K562 (cell line): ENCODE results near the gene SHF. TPM values are rescaled to one million over a fixed set of nuclear protein-coding genes. Genes with fewer than 3 reads are reported as not detected.

Experiments used
- ATF1 ChIP-seq, 2 experiments: fragments of 450-650 bp in 1 of 2; IDR thresholded peaks; 2 replicates each; pipeline ENCODE4 v1.6.1; 2016; ENCODE audit warnings: missing compliant biosample characterization in 1 of 2, missing genetic modification characterization in 1 of 2
- CBFA2T3 ChIP-seq: fragments of 450-650 bp; IDR thresholded peaks from 2 replicates; pipeline ENCODE4 v1.6.1; 2017
- FOXM1 ChIP-seq, 2 experiments: fragments of 450-650 bp in 1 of 2; sonication (generic) in 1 of 2; formaldehyde crosslinking in 1 of 2; IDR thresholded peaks; 2 replicates each; pipeline versions ENCODE4 v1.6.1 to v1.9.0; 2017 to 2022; ENCODE audit warnings: low read depth in 2 of 2, mild to moderate bottlenecking in 2 of 2, missing genetic modification reagents in 1 of 2, moderate library complexity in 1 of 2
- KDM1A ChIP-seq, 2 experiments: fragments of 450-650 bp; IDR thresholded peaks; 2 replicates each; pipeline ENCODE4 v1.6.1; 2016; ENCODE audit warnings: mild to moderate bottlenecking in 2 of 2
- MAFG ChIP-seq: fragments of 450-650 bp; conservative IDR thresholded peaks from 2 replicates; pipeline ENCODE4 v1.6.1; 2016; ENCODE audit warnings: missing genetic modification characterization, missing compliant biosample characterization
- SOX6 ChIP-seq: fragments of 450-650 bp; IDR thresholded peaks from 2 replicates; pipeline ENCODE4 v1.6.1; 2014; ENCODE audit warnings: mild to moderate bottlenecking
- SRSF7 ChIP-seq: fragments of 200-400 bp; formaldehyde crosslinking; optimal IDR thresholded peaks from 2 replicates; pipeline ENCODE3; 2017; ENCODE audit warnings: mild to moderate bottlenecking, low read depth, low read length
- TAF7 ChIP-seq: fragments of 450-650 bp; IDR thresholded peaks from 2 replicates; pipeline ENCODE4 v1.6.1; 2016; ENCODE audit warnings: missing genetic modification characterization, missing compliant biosample characterization
- ZC3H11A ChIP-seq: IDR thresholded peaks from 2 replicates; pipeline ENCODE4 v1.6.1; 2012; ENCODE audit warnings: low read depth, low read length, improper control_type of control experiment
- ZNF347 ChIP-seq: fragments of 450-650 bp; formaldehyde crosslinking; IDR thresholded peaks from 2 replicates; pipeline ENCODE4 v1.4.0; 2020; ENCODE audit warnings: low read depth, mild to moderate bottlenecking, moderate library complexity
- ZNF707 ChIP-seq: fragments of 250-450 bp; sonication (Bioruptor Pico); conservative IDR thresholded peaks from 2 replicates; pipeline ENCODE4 v1.8.0; 2022; ENCODE audit warnings: inconsistent platforms, mild to moderate bottlenecking, moderate library complexity
- polyA plus RNA-seq, 8 experiments: library from polyadenylated mRNA; depleted of rRNA in 4 of 8; stranded (reverse) in 5 of 8; unstranded in 3 of 8; fragments of >200 nt; fragmentation: Nextera tagmentation in 2 of 8; fragmentation: Illumina TruSeq in 1 of 8; extraction: Ambion mirVana in 2 of 8; extraction: Trizol in 1 of 8; gene quantifications; 2 replicates each; pipeline versions ENCODE4 v1.2.1 to v1.2.3, GENCODE V29; 2011 to 2014; ENCODE audit warnings: inconsistent platforms in 1 of 8, missing spikeins in 1 of 8
- total RNA-seq, 7 experiments: library from RNA; depleted of rRNA in 6 of 7; stranded (reverse); fragments of >200 nt in 6 of 7; fragmentation: Illumina TruSeq in 2 of 7; extraction: Trizol in 2 of 7; gene quantifications; 2 replicates each; pipeline versions ENCODE4 v1.2.1 to v1.2.3, GENCODE V29; 2011 to 2021; ENCODE audit warnings: low replicate concordance in 1 of 7
- TF ChIP-seq, protein P1 (sequence below), 2 experiments: fragments of 450-650 bp in 1 of 2; sonication (generic) in 1 of 2; formaldehyde crosslinking in 1 of 2; IDR thresholded peaks in 1 of 2; conservative IDR thresholded peaks in 1 of 2; 2 replicates each; pipeline versions ENCODE4 v1.6.1 to v1.8.1; 2016 to 2023; ENCODE audit warnings: mild to moderate bottlenecking in 2 of 2, moderate library complexity in 2 of 2, inconsistent platforms in 1 of 2, missing genetic modification reagents in 1 of 2
- TF ChIP-seq, protein P2 (sequence below): sonication (generic); formaldehyde crosslinking; IDR thresholded peaks from 2 replicates; pipeline ENCODE4 v1.8.1; 2023; ENCODE audit warnings: mild to moderate bottlenecking, missing genetic modification reagents, moderate library complexity
- TF ChIP-seq, protein P3 (sequence below): sonication (generic); formaldehyde crosslinking; IDR thresholded peaks from 2 replicates; pipeline ENCODE4 v1.8.1; 2023; ENCODE audit warnings: missing genetic modification reagents, mild to moderate bottlenecking, borderline replicate concordance
- TF ChIP-seq, protein P4 (sequence below): fragments of 450-650 bp; conservative IDR thresholded peaks from 2 replicates; pipeline ENCODE4 v1.6.1; 2016; ENCODE audit warnings: missing genetic modification characterization, low read depth, mild to moderate bottlenecking, missing compliant biosample characterization, moderate library complexity
- TF ChIP-seq, protein P5 (sequence below): sonication (generic); formaldehyde crosslinking; IDR thresholded peaks from 2 replicates; pipeline ENCODE4 v1.5.0; 2020; ENCODE audit warnings: missing genetic modification reagents

Gene SHF
- total and polyA plus RNA-seq, 9 of the 15 experiments (the other 6 are each of a cell fraction or from before 2014, with no cell fraction given): 0.51 to 2.2 (median 0.85) TPM; not detected in 2

DNA sequence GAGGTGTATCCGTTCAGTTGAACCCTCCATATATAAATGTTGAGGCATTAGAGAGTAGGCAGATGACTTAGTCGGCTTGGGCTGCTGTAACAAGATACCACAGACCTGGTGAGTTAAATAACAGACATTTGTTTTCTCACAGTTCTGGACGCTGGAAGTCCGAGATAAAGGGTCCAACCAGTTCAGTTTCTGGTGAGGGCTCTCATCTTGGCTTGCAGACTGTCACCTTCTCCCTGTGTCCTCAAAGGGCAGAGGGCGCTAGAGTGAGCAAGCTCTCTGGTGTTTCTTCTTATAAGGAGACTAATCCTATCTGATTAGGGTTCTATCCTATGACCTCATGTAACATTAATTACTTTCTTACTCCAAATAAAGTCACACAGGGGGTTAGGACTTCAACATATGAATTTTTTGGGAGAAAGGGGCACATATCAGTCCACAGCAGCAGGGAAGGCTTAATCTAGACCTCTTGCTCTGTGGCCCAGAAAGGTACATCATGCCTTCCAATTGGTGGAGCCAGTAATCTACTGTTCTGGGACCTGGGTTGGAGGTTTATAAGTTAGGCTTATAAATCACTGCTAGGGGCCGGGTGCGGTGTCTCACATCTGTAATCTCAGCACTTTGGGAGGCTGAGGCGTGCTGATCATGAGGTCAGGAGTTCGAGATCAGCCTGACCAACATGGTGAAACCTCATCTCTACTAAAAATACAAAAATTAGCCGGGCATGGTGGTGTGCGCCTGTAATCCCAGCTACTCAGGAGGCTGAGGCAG lies 37.9 kb upstream of the SHF start (continued):
- no peak for TF ChIP-seq TAF7
- no peak for TF ChIP-seq MAFG
- TF ChIP-seq, protein P1, sequence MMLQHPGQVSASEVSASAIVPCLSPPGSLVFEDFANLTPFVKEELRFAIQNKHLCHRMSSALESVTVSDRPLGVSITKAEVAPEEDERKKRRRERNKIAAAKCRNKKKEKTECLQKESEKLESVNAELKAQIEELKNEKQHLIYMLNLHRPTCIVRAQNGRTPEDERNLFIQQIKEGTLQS (IDR thresholded peaks at IDR 0.05): no peak
- TF ChIP-seq, protein P1 (CRISPR knock-in tag; conservative IDR thresholded peaks at IDR 0.05): no peak
- TF ChIP-seq, protein P2, sequence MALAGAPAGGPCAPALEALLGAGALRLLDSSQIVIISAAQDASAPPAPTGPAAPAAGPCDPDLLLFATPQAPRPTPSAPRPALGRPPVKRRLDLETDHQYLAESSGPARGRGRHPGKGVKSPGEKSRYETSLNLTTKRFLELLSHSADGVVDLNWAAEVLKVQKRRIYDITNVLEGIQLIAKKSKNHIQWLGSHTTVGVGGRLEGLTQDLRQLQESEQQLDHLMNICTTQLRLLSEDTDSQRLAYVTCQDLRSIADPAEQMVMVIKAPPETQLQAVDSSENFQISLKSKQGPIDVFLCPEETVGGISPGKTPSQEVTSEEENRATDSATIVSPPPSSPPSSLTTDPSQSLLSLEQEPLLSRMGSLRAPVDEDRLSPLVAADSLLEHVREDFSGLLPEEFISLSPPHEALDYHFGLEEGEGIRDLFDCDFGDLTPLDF (CRISPR knock-in tag): no peak
- TF ChIP-seq ZNF707 (CRISPR knock-in tag): no peak
- TF ChIP-seq SOX6: peak; percentile 50; the same call in 1 of the 2 replicates
- TF ChIP-seq, protein P3, sequence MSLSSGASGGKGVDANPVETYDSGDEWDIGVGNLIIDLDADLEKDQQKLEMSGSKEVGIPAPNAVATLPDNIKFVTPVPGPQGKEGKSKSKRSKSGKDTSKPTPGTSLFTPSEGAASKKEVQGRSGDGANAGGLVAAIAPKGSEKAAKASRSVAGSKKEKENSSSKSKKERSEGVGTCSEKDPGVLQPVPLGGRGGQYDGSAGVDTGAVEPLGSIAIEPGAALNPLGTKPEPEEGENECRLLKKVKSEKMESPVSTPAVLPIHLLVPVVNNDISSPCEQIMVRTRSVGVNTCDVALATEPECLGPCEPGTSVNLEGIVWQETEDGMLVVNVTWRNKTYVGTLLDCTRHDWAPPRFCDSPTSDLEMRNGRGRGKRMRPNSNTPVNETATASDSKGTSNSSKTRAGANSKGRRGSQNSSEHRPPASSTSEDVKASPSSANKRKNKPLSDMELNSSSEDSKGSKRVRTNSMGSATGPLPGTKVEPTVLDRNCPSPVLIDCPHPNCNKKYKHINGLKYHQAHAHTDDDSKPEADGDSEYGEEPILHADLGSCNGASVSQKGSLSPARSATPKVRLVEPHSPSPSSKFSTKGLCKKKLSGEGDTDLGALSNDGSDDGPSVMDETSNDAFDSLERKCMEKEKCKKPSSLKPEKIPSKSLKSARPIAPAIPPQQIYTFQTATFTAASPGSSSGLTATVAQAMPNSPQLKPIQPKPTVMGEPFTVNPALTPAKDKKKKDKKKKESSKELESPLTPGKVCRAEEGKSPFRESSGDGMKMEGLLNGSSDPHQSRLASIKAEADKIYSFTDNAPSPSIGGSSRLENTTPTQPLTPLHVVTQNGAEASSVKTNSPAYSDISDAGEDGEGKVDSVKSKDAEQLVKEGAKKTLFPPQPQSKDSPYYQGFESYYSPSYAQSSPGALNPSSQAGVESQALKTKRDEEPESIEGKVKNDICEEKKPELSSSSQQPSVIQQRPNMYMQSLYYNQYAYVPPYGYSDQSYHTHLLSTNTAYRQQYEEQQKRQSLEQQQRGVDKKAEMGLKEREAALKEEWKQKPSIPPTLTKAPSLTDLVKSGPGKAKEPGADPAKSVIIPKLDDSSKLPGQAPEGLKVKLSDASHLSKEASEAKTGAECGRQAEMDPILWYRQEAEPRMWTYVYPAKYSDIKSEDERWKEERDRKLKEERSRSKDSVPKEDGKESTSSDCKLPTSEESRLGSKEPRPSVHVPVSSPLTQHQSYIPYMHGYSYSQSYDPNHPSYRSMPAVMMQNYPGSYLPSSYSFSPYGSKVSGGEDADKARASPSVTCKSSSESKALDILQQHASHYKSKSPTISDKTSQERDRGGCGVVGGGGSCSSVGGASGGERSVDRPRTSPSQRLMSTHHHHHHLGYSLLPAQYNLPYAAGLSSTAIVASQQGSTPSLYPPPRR: no peak
- TF ChIP-seq ZNF347 (CRISPR knock-in tag): no peak
- TF ChIP-seq CBFA2T3: peak; percentile 89
- TF ChIP-seq FOXM1 (IDR thresholded peaks at IDR 0.05; ENCODE audit: low read depth): peak; percentile 17; the same call in 1 of the 2 replicates
- TF ChIP-seq FOXM1 (CRISPR knock-in tag; IDR thresholded peaks at IDR 0.05; ENCODE audit: low read depth): no peak
- peak; percentile 67 to 74 for TF ChIP-seq KDM1A (IDR thresholded peaks at IDR 0.05)
- no peak for TF ChIP-seq ZC3H11A
- TF ChIP-seq, protein P4, sequence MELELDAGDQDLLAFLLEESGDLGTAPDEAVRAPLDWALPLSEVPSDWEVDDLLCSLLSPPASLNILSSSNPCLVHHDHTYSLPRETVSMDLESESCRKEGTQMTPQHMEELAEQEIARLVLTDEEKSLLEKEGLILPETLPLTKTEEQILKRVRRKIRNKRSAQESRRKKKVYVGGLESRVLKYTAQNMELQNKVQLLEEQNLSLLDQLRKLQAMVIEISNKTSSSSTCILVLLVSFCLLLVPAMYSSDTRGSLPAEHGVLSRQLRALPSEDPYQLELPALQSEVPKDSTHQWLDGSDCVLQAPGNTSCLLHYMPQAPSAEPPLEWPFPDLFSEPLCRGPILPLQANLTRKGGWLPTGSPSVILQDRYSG: no peak
- TF ChIP-seq, protein P5, sequence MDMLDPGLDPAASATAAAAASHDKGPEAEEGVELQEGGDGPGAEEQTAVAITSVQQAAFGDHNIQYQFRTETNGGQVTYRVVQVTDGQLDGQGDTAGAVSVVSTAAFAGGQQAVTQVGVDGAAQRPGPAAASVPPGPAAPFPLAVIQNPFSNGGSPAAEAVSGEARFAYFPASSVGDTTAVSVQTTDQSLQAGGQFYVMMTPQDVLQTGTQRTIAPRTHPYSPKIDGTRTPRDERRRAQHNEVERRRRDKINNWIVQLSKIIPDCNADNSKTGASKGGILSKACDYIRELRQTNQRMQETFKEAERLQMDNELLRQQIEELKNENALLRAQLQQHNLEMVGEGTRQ (CRISPR knock-in tag): no peak
- no peak for TF ChIP-seq SRSF7
- no peak for TF ChIP-seq ATF1 (CRISPR knock-in tag; IDR thresholded peaks at IDR 0.05)
- TF ChIP-seq ATF1 (tag; IDR thresholded peaks at IDR 0.05): no peak
